OCI-LY7 (cell line): ENCODE data around the gene CMTM4.

Source experiments
- EZH2phosphoT487 ChIP-seq: fragments of 200-600 bp; sonication (generic); IDR thresholded peaks from 2 replicates; pipeline ENCODE4 v1.6.1; 2018; ENCODE audit warnings: low read depth, borderline replicate concordance, mild to moderate bottlenecking, mixed run types, antibody characterized with exemption, low read length, moderate library complexity, mixed read lengths
- TF ChIP-seq, protein P1 (sequence below): fragments of 200-600 bp; sonication (generic); conservative IDR thresholded peaks from 2 replicates; pipeline ENCODE4 v1.5.1; 2014; ENCODE audit warnings: mild to moderate bottlenecking, antibody characterized with exemption, low read length, moderate library complexity, mixed read lengths

DNA sequence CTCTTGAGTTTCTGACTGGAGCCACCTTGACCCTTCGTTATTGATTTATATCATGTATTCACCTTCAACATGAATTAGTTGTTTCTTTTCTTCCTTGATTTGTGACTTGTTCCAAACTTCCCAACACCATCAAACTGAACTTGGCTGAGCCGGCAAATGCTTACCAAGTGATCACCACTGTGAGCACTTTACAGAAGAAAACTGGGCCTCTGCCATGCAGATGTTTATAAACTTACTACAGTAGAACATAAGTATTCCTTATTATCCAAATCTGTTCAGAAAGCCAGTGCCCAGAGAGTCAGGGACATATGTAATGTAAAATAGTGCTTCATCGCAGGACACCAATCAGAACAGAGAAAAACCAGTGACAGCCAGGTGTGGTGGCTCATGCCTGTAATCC, 19.9 kb downstream of the CMTM4 start:
- TF ChIP-seq, protein P1, sequence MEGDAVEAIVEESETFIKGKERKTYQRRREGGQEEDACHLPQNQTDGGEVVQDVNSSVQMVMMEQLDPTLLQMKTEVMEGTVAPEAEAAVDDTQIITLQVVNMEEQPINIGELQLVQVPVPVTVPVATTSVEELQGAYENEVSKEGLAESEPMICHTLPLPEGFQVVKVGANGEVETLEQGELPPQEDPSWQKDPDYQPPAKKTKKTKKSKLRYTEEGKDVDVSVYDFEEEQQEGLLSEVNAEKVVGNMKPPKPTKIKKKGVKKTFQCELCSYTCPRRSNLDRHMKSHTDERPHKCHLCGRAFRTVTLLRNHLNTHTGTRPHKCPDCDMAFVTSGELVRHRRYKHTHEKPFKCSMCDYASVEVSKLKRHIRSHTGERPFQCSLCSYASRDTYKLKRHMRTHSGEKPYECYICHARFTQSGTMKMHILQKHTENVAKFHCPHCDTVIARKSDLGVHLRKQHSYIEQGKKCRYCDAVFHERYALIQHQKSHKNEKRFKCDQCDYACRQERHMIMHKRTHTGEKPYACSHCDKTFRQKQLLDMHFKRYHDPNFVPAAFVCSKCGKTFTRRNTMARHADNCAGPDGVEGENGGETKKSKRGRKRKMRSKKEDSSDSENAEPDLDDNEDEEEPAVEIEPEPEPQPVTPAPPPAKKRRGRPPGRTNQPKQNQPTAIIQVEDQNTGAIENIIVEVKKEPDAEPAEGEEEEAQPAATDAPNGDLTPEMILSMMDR = no peak
- no peak for TF ChIP-seq EZH2phosphoT487
